Stimulated activated CD8-positive, alpha-beta memory T cell treated with anti-CD3 and anti-CD28 coated beads, Interleukin-7, amount 100 ng/mL, for 48 hours (primary cell): ENCODE data around the gene CRYBG3.
"Not testable (repeated sequence)": the region's sequence is repeated elsewhere in the genome, so short reads cannot be mapped to it uniquely, and the experiment has no call there.

Source experiments
- DNase-seq, 2 donors: peaks; one replicate each; pipeline ENCODE4 v3.0.0-alpha.2; 2020; ENCODE audit warnings: low read depth in 1 of 2; ENCODE audit errors: extremely low read depth in 1 of 2

Gene CRYBG3

DNA sequence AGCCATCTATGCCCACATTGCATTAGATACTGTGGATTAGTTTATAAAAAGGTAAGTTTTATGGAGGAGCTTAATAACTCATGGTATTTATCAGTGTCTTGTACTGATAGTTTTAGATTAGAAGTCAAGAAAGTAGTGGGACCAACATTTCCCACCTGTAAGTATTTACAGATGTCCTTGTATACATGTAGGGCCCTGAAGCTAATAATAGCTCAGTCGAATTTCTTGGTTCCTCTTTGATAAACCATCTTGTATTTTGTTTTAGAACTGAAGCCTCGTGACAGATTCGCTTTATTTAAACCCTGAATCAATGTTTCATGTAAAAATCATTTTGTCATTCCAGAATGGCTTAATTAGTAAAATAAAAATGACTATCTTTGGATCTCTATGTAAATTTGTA is 73.4 kb downstream of the CRYBG3 start:
- no peak for DNase-seq

DNA sequence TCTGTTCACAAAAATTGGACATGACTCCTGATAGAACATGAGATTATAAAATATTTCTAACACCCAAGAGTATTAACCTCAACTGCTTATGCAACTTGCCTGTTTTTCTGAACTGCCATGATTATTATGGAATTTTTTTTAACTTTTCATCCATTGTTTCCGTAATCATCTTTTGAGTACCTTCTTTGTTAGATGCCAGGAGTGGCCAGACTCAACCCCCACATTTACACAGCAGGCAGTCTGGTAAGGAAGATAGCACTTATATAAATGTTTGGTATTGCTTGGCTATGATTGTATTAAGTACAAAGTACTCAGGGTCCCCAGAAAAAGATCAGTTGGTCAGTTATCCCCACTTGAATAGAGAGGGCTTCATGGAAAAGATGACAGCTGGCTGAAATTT is 74.3 kb downstream of the CRYBG3 start:
- DNase-seq, result no peak

DNA sequence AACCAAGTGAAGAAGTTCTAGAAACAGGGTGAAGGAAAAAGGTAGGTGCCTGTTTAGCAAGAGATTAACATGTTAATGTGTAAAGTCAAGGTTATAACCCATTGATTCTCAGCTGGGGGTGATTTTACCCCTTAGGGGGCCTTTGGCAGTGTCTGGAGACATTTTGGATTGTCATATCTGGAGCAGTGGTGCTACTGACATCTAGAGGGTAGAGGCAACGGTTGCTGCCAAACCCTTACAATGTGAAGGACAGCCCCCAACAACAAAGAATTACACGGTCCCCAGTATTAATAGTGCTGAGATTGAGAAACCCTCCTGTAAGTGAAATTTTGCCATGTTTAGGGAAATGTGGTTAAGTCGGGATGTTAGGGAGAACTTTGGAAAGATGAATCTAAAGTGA is 74.7 kb downstream of the CRYBG3 start:
- no peak for DNase-seq

DNA sequence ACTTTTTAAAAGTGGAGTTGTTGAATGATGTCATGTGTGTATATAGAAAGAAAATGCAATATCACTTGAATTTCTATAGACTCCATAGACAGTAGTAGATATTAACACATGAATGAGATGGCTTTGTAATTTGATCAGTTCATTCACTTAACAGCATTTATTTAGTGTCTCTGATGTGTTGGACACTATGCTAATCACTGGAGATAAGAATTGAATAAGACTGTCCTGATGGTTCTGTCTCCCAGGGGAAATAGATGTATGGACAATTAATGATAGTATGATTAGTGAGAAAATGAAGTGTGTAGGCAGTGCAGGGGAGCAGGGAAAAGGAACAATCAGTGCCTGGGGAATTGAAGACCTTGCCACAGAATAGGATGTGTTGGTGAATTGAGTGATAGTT is 77.5 kb downstream of the CRYBG3 start:
- DNase-seq, result no peak

DNA sequence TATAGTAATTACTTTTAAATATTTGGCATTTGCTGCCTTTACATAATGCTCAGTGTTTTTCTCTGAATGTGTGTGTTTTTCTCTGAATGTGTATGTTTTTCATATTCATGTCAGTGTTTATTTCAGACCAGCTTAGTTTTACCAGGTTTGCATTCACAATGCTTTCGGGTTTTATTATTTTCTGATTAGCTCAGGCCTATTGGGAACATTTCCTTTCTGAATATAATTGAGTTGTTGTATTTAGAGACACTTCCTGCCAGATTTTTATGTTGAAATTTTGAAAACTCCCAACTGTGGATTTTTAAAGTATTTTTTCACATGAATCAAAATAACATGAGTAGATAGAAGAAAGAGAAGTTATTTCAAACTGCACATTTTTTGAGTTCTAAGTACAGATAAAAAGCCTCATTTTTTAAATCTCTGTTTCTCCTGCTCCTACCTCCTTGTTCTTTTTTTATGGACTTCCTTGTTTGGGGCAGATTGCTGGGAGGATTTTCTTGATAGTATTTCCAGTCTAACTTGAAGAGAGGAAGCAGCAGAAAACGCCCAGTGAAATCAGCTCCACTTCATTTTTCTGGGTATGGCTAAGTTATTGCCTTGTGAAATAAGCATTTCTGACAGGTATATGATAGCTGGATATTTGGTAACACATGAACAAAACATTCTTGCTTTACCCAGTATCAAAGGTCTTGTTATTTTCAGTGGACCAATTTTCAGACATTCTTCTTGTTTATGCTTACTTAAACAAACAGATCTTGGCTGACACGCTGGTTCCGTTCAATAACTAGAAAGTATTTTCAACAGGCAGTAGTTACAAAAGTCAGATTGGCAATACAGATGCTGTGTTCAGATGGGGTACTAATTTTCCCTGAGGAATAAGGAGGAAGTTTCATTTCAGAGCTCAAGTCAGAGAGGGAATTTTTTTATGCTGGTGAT is 79.8 kb downstream of the CRYBG3 start:
- DNase-seq, result no peak

DNA sequence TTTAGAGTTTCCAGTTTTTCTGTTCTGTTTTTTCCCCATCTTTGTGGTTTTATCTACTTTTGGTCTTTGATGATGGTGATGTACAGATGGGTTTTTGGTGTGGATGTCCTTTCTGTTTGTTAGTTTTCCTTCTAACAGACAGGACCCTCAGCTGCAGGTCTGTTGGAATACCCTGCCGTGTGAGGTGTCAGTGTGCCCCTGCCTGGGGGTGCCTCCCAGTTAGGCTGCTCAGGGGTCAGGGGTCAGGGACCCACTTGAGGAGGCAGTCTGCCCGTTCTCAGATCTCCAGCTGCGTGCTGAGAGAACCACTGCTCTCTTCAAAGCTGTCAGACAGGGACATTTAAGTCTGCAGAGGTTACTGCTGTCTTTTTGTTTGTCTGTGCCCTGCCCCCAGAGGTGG is 88.0 kb downstream of the CRYBG3 start:
- not testable (repeated sequence) for DNase-seq

DNA sequence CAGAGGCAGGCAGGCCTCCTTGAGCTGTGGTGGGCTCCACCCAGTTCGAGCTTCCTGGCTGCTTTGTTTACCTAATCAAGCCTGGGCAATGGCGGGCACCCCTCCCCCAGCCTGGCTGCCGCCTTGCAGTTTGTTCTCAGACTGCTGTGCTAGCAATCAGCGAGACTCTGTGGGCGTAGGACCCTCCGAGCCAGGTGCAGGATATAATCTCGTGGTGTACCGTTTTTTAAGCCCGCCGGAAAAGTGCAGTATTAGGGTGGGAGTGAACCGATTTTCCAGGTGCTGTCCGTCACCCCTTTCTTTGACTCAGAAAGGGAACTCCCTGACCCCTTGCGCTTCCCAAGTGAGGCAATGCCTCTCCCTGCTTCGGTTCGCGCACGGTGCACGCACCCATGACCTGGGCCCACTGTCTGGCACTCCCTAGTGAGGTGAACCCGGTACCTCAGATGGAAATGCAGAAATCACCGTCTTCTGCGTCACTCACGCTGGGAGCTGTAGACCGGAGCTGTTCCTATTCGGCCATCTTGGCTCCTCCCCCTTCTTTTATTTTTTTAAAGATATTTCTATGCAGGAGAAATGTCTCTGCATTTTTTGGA is 88.5 kb downstream of the CRYBG3 start:
- not testable (repeated sequence) for DNase-seq

DNA sequence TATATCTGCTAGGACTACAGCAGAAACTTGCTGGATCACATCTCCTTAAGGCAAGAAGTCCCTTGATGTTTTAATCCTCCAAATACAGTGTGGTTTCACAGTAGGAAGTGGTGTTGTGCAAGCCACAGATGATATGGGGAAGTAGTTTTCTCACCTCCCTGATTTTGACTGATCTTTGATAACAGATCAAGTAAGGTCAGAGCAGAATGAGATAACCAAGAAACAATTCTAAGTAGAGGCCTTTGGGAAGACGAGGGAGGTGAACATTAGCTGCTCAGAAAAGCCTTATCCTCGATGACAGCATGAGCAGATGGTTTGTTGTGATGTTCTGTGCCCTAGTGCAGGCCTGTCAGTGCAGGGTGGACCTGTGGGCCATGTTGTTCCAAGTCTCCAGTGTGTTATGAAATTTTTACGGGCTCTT is 89.1 kb downstream of the CRYBG3 start:
- no peak for DNase-seq

DNA sequence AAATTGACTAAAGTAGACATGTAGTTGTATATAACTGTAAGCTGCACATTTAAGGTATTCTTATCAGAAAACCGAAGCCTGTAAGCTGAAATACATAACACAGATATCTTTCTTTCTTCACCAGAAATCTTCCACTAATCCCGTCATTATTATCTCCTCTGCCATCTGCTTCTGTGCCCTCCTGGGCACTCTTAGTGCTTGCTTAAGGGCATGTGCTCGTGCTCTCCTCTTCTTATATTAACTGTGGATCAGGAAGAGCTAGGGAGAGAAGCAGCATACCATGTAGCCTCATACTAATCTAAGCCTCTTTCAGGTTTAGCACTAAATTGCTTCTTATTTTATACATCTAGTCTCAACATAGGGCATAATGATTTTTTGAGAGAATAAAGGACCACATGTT is 89.6 kb downstream of the CRYBG3 start:
- DNase-seq, result no peak

DNA sequence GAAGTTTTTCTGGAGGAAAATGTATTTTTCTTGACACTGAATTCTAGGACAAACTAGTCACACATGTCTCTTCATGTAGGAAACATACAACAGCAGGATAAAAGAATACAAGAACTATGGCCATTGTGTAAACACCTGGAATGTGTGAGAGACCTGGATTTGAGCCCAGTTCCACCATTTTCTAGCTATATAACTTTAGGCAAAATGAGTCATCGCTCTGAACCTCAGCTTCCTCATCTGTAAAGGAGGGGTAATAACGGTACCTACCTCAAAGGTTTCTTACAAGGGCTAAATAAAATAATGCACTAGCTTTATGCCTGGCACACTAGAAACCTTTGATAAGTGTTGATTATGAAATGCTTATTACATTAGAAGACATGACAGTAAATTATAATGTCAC is 92.6 kb downstream of the CRYBG3 start:
- DNase-seq, result no peak

DNA sequence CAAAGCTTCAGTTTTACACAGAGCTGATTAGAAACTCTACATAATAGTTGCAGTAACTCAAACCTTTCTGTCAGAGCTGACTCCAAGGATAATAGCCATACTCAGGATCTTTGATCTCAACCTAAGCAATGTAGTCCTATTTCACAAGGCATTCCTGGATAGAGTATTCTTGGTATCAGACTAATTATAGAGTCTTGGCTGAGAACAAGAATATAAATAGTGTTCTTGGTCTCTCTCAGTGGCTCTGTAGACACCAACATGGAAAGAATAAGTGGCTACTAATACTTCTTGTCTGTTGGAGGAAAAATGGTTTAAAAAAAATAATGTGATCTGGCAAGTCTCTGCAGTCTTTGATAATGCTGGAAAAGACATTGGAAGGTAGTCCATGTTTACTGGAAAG is 94.8 kb downstream of the CRYBG3 start:
- no peak for DNase-seq

DNA sequence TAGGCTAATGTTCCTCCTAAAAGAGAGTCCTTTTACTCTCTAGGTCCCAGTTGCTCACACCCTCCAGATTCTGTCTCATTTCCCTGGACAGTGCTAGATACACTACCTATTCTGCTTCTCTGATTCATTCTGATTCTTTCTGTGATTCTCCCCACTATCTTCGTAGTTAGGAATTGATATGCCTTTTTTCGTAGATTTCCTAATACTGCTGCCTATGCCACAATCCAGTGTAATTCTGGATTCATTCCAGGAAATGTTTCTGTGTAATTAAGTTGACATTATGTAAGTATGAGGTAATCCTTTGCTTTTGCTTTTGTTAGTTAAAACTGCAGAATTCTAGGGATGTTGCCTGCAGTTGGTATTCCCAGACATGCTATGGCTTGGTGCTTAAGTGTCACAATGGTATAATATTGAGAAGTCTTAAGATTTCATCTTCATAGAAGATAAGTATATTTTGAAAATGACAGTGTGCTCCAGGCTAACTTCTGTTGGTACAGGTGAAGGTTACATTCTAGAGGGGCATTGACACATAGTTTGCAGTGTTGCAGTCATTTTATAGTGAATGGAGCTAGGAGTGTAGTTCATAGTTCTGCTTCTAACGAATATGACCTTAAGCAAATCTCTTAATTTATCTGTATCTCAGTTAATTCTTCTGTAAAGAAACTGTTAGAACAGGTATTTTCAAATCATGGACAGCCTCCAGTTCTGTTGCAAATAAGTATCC is 96.2 kb downstream of the CRYBG3 start:
- no peak for DNase-seq

DNA sequence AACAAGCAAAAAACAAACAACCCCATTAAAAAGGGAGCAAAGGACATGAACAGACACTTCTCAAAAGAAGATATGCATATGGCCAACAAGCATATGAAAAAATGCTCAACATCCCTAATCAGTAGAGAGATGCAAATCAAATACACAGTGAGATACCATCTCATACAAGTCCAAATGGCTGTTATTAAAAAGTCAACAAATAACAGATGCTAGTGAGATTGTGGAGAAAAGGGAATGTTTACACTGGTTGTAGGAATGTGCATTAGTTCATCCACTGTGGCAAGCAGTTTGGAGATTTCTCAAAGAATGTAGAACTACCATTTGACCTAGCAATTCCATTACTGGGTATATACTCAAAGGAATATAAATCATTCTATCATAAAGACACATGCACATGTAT is 105.9 kb downstream of the CRYBG3 start:
- DNase-seq, result no peak

DNA sequence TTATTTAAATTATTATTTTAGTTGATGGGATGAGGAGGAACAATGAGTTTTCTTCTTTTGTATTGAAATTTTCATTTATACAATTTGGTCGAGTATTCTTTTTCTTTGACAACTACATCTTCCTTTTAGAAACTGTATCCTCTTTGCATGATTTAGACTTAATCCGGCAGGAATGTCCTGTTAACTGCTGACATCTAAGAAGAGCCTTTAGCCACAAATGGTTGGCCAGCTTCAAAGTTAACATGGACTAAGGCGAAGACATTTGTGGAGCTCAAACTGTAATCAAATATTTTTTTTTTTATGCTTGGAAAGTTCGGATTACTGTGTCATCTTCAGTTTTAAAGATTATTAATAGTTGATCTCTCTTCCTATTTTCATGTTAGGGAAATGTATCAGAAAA is 107.2 kb downstream of the CRYBG3 start:
- DNase-seq, result no peak

DNA sequence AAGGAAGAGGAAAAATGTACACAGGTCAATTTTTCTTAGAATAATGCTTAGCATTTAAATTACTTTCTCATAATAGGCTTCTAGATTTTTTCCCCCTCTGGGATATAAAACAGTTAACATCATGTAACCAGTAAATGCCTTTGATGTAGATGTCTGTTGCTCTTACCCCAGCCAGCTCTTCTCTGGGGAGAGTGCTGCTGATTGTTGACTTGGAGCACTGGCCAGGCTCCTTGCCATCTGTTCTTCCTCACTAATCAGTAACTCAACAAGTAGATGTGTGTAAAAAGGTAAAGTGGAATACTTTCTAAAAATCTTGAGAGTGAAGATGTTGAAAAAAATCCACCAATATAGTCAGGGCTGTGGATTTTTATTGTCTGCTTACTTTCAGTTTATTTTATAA is 108.2 kb downstream of the CRYBG3 start:
- no peak for DNase-seq

DNA sequence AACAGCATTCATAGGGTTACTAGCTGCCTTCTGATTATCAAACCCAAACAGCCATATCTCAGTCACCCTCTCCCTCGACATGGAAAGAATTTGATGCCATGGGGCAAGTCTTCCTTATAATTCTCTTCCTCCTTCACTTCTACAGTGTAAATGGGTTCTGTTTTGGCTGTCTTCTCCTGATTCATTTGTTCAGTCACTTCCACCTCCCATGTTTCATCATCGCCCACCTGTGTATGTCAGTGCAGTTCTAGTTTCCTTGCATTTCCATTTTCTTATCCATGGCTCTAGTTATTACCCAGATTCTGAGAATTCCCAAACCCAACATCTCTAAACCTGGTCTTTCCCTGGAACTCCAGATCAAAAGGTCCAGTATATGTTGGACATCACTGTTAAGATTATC is 109.4 kb downstream of the CRYBG3 start:
- no peak for DNase-seq

DNA sequence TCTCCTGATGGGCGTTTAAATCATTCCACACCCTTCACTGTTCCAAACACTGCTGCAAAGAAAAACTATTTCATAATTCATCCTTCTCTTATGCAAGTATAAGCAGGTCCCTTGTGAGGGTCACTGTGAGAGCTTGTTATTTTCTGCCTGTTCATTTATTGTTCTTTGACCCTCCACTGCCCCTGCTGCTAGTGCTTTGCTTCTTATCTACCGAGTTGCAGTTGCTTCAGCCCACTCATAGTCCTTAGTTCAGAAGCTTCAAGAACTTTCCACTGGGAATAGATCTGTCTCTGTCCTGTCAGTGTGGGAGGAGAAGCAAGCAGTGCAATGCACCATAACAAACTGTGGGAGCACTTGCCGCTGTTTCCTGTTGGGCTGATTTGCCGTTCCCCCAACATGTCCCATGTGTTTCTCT is 110.6 kb downstream of the CRYBG3 start:
- DNase-seq, result no peak

DNA sequence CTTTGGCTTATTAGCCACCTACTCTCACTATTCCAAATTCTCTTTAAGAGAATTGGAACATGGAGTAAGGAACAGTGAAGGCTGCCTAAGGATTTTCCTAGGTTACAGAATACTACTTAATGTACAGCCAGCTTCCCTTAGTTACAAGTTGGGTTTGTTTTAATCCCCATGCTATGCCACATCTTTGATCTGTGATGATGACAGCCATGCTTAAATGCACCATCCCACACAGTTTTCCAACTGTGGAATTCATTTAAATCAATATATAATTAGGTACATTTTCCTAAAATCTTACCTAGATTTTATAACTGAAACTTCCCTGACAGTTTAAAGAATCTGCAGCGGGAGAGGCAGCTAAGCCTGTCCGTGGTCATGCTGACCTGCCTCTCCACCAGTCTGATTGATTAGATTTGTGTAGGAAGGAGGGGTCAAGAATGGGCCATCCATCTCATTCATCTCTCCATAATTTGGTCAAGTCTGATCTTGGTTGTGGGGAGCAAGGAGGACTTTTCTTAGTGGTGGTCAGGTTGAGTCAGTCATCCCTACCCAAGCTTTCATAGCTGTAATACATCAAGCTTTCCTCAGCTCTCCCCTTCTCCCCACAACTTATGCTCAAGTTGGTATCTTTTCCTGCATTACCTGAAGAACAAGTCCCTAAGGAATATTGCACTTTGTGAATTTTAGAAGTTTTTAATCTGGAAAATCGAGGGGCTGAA is 113.3 kb downstream of the CRYBG3 start:
- no peak for DNase-seq

DNA sequence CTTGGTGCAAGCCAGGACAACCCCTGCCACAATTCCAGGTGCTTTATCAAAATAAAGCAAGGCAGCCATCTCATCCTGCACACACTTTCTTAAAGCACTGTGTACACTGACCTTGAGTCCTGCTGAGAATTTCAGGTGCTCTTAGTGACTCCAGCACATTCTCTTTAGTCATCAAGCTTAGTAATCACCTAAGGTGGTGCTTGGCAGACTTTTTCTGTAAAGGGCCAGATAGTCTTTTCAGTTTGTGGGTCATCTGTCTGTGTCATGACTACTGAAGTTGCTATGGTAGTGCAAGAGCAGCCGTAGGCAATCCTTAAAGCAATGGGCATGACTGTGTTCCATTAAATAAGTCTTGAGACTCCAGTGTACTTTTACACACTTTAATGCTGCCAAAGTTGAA is 114.0 kb downstream of the CRYBG3 start:
- DNase-seq, result no peak

DNA sequence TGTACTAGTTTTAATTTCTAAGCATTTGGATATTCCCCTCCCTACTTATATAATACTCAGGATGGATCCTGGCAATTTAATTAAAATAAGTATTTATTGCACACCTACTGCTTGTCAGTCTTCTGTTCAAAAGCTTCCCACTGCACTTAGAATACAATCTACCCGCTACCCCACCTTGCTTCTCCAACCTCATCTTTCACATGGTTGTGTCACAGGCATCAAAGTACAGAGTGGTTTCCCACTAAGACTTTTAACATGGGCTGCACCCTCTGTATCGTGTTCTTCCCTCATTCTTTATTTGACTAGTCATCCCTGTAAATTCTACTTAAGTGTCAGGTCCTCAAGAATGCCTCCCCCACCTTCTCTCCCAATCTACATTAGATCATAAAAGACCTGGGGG is 115.4 kb downstream of the CRYBG3 start:
- DNase-seq, result no peak

DNA sequence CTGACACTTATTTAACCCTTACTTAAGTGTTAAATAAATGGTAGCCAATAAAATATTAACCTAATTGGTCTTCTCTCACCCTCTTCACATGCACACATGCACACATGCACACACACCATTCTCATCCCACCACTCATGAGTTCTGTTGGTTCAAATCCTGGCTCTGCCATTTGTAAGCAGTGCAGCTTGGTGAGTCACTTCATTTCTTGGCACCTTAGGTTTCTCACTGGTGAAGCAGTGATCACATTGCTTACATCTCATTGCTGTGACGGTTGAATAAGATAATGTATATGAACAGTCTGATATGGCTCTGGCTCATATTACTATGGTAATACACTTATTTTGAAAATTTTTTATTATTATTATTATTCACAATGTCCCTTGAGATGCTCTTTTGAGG is 116.6 kb downstream of the CRYBG3 start:
- DNase-seq, result no peak
